Endothelial cell of umbilical vein (primary cell): Measurements from ENCODE around the gene CLK4.

ENCODE experiments used
- EZH2 ChIP-seq: IDR thresholded peaks from 2 replicates; pipeline ENCODE4 v1.6.1; 2012; ENCODE audit warnings: borderline replicate concordance, low read depth, mild to moderate bottlenecking, moderate library complexity, low read length, inconsistent platforms; ENCODE audit not compliant: severe bottlenecking
- JUN ChIP-seq: IDR thresholded peaks from 2 replicates; pipeline ENCODE4 v1.6.1; 2011; ENCODE audit warnings: borderline replicate concordance, low read depth; ENCODE audit not compliant: insufficient read length, insufficient read depth
- POLR2AphosphoS5 ChIP-seq: IDR thresholded peaks from 2 replicates; pipeline ENCODE4 v1.6.1; 2012; ENCODE audit warnings: low read depth, mild to moderate bottlenecking, control low read depth, low read length, moderate library complexity; ENCODE audit not compliant: insufficient read depth
- TF ChIP-seq, protein P1 (sequence below), 2 donors: IDR thresholded peaks; 1 replicate in 1 of 2; 2 replicates in 1 of 2; pipeline ENCODE4 v1.5.1; 2011; ENCODE audit warnings: low read length in 2 of 2, mild to moderate bottlenecking in 2 of 2, moderate library complexity in 2 of 2, control low read depth in 1 of 2, inconsistent platforms in 1 of 2, low read depth in 1 of 2; ENCODE audit not compliant: insufficient read depth in 1 of 2; ENCODE audit errors: extremely low read depth in 1 of 2

DNA sequence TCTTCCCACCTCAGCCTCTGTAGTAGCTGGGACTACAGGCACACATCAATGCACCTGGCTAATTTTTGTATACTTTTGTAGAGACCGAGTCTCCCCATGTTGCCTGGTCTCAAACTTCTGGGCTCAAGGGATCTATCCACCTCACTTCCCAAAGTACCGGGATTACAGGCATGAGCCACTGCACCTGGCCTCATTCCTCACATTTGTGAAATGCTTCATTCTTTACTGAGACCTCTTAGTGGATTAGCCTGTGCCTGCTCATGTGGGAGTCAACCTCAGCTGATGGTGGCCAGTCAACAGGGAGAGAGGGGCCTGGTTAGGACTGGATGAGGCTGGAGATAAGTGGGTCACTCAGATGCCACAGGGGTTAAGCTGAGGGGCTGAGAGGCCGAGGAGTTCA, 37.3 kb upstream of the CLK4 start:
- TF ChIP-seq, protein P1, sequence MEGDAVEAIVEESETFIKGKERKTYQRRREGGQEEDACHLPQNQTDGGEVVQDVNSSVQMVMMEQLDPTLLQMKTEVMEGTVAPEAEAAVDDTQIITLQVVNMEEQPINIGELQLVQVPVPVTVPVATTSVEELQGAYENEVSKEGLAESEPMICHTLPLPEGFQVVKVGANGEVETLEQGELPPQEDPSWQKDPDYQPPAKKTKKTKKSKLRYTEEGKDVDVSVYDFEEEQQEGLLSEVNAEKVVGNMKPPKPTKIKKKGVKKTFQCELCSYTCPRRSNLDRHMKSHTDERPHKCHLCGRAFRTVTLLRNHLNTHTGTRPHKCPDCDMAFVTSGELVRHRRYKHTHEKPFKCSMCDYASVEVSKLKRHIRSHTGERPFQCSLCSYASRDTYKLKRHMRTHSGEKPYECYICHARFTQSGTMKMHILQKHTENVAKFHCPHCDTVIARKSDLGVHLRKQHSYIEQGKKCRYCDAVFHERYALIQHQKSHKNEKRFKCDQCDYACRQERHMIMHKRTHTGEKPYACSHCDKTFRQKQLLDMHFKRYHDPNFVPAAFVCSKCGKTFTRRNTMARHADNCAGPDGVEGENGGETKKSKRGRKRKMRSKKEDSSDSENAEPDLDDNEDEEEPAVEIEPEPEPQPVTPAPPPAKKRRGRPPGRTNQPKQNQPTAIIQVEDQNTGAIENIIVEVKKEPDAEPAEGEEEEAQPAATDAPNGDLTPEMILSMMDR (IDR thresholded peaks at IDR 0.05; ENCODE audit: extremely low read depth in 1 of 2, insufficient read depth in 1 of 2, low read depth in 1 of 2, low read length in 2 of 2), result no peak
- TF ChIP-seq EZH2, result no peak
- no peak for TF ChIP-seq JUN
- TF ChIP-seq POLR2AphosphoS5, result no peak
